Measurements from ENCODE around the gene PCARE.
"Not testable (repeated sequence)": the region's sequence is repeated elsewhere in the genome, so short reads cannot be mapped to it uniquely, and the experiment has no call there.

The PCARE gene

GRCh38 chr2:29108225-29108624 lies 33.9 kb upstream of the PCARE start:
- FAIRE-seq (no peak), DNase-seq (ENCODE audit: insufficient read length, low spot score) (no peak)
- TF ChIP-seq CTCF (IDR thresholded peaks at IDR 0.05; ENCODE audit: insufficient read depth, missing control alignments) = no peak

GRCh38 chr2:29107547-29107946 lies 33.2 kb upstream of the PCARE start:
- DNase-seq (ENCODE audit: insufficient read length, low spot score); FAIRE-seq: not testable (repeated sequence)

- no peak for FAIRE-seq
Observed at GRCh38 chr2:29106980-29107388, 32.7 kb upstream of the PCARE start.

GRCh38 chr2:29106256-29106655 lies 31.9 kb upstream of the PCARE start:
- FAIRE-seq (no peak), DNase-seq (ENCODE audit: insufficient read length, low spot score) (no peak)
- no peak for TF ChIP-seq CTCF (IDR thresholded peaks at IDR 0.05; ENCODE audit: insufficient read depth, missing control alignments)

More at GRCh38 chr2:29106980-29107388, 32.7 kb upstream of the PCARE start:
- DNase-seq (ENCODE audit: insufficient read length, low spot score) = no peak
- no peak for TF ChIP-seq CTCF (IDR thresholded peaks at IDR 0.05; ENCODE audit: insufficient read depth, missing control alignments)

GRCh38 chr2:29105375-29105774 lies 31.1 kb upstream of the PCARE start:
- DNase-seq (ENCODE audit: insufficient read length, low spot score) = no peak
- no peak for TF ChIP-seq CTCF (IDR thresholded peaks at IDR 0.05; ENCODE audit: insufficient read depth, missing control alignments)

GRCh38 chr2:29104688-29105087 lies 30.4 kb upstream of the PCARE start:
- FAIRE-seq = no peak
- DNase-seq (ENCODE audit: insufficient read length, low spot score) = no peak
- no peak for TF ChIP-seq CTCF (IDR thresholded peaks at IDR 0.05; ENCODE audit: insufficient read depth, missing control alignments)

More at GRCh38 chr2:29105375-29105774, 31.1 kb upstream of the PCARE start:
- FAIRE-seq = no peak

GRCh38 chr2:29100564-29100963 lies 26.2 kb upstream of the PCARE start:
- no peak for FAIRE-seq

More at GRCh38 chr2:29100564-29100963, 26.2 kb upstream of the PCARE start:
- no peak for TF ChIP-seq CTCF (IDR thresholded peaks at IDR 0.05; ENCODE audit: insufficient read depth, missing control alignments)
- no peak for DNase-seq (ENCODE audit: insufficient read length, low spot score)
